DMS53 treated with DMSO at 0.1 percent for 48 hours (cell line): ENCODE data around the gene EDN1.

Experiments used
- DNase-seq: peaks from one replicate; lab custom pipeline; 2025; ENCODE audit not compliant: unreplicated experiment; lab: John Stamatoyannopoulos, UW

The EDN1 gene

DNA sequence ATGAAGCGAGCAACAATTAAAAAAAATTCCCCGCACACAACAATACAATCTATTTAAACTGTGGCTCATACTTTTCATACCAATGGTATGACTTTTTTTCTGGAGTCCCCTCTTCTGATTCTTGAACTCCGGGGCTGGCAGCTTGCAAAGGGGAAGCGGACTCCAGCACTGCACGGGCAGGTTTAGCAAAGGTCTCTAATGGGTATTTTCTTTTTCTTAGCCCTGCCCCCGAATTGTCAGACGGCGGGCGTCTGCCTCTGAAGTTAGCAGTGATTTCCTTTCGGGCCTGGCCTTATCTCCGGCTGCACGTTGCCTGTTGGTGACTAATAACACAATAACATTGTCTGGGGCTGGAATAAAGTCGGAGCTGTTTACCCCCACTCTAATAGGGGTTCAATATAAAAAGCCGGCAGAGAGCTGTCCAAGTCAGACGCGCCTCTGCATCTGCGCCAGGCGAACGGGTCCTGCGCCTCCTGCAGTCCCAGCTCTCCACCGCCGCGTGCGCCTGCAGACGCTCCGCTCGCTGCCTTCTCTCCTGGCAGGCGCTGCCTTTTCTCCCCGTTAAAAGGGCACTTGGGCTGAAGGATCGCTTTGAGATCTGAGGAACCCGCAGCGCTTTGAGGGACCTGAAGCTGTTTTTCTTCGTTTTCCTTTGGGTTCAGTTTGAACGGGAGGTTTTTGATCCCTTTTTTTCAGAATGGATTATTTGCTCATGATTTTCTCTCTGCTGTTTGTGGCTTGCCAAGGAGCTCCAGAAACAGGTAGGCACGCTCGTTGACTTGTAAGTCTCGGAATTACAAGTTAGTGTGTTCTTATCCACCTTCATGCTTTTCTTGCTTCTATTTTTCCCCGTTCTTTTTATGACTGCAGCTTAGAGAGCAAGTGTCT lies at the start of gene EDN1:
Gene EDN1, plus strand, starts transcription at position 429 of the 888 bp plus-strand sequence. Its CDS starts 269 bp downstream, at position 698.
- peak; percentile 61 for DNase-seq

DNA sequence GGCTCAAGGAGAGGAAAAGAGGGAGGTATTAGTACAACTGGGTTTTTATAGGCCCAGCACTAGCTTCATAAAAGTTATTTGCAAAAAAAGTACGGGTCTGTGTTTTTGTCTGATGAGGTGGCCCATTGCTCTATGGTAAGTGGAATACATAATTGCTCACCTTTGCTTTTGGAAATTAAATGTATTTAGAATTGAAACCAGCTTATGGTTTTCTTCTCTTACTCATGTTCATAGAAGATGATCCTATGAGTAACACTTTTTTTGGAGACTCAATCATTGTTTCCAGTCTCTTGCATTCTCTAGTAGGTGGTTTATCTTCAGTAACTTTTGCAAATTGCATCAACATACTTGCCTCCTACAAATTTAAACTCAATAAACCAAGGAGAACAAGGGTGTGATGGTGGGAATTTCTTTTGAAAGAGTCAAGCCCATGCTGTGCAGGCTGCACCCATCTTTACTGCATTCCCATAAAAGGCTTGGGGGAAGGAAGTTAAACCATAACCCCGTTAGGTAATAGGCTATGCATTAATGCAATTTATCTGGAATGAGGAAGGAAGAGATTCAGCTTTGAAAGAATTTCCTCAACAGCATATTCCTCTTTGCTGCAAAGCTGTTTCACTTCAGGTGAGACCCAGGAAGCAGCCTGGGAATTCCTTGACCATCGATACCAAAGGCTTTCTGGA lies 48.5 kb upstream of the EDN1 start:
- DNase-seq, result no peak

DNA sequence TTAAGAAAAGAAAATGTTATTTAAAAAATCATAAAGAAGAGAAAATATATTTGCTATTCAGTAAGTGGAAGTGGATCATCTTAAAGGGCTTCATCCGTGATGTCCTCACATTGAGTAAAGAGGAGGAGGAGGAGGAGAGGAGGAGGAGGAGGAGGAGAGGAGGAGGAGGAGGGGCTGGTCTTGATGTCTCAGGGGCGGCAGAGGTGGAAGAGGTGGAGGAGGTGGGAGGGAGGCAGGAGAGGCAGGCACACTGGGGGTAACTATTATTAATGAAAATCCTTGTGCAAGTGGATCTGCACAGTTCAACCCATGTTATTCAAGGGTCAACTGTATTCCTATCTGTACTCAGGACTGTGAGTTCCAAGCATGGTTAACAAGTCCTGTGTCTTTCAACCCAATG lies 47.0 kb upstream of the EDN1 start:
- DNase-seq, result no peak

DNA sequence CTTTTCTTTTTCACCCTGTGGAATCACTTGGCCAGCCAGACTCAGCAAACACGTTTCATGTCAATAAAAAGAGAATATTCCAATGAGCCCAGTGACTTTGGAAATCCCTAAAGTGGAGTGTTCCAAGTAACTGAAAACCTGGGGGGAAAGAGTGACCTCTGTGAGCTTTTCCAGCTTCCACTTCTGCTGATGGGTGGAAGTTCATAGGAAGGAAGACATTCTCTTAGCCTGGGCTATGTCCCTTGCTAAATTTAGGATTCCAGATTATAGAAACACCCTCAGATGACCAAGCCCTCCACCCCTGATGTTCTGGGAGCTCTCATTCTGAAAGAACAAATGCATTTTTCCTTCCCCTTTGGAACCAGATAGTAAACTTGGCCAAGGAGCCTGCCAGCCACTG lies 44.8 kb upstream of the EDN1 start:
- DNase-seq, result no peak

DNA sequence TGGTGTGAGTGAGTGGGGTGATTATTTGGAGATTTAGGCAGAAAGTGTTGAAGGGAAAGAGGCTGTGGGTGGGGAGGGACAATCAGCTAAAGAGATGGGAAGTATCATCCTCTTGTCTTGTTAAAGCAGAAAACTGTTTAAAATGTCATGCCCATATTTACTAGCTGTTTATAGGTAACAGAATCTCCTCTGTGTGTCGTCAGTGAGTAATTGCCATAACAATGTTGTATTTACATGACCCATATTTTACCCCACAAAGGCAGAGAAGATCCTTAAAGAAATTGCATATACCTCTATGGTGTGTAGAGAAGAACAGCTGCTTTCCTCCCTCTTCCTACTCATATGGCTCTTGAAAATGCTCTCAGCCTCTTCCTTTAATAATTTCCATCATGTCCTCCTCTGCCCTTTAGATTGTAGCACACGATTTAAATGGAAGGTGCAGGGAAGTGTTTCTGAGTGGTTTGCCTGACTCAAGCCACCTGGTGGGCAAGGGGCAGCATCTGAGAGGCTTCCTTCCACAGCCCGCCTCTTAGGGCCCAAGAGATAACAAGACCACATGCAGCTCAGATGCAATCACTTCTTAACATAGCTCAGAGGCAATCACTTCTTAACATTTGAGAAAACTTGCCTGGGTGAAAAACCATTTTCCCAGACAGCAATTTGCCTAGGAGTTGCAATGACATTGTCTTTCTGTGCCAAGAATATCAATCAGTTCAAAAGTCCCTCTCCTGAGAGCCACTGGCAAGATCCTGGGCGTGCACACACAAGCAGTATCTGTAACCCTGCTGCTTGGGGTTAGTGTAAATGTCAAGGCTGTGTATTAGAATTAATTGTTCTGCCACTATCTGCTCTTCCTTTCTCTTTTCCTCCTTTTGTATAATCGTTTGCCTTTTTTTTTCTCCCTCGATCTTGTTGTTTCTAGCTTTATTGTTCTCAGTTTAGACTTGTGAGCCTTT lies 44.1 kb upstream of the EDN1 start:
- no peak for DNase-seq

DNA sequence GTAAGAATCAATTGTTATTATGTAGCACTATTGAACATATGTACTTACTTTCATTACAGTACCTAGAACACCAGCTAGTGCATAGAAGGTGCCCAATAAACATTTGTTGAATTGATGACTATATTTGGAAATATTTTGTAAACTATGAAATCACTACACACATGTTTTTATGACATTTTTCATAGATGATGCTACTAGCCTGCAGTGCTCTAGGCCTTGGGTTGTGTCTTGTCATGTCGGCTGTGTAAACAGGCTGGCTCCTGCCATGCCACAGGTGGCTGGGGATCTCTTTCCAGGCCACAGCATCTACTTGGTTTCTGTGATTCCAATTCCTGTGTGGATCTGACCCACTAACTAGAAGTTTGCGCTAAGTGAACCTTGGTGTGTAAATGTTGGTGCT lies 43.3 kb upstream of the EDN1 start:
- DNase-seq, result no peak

DNA sequence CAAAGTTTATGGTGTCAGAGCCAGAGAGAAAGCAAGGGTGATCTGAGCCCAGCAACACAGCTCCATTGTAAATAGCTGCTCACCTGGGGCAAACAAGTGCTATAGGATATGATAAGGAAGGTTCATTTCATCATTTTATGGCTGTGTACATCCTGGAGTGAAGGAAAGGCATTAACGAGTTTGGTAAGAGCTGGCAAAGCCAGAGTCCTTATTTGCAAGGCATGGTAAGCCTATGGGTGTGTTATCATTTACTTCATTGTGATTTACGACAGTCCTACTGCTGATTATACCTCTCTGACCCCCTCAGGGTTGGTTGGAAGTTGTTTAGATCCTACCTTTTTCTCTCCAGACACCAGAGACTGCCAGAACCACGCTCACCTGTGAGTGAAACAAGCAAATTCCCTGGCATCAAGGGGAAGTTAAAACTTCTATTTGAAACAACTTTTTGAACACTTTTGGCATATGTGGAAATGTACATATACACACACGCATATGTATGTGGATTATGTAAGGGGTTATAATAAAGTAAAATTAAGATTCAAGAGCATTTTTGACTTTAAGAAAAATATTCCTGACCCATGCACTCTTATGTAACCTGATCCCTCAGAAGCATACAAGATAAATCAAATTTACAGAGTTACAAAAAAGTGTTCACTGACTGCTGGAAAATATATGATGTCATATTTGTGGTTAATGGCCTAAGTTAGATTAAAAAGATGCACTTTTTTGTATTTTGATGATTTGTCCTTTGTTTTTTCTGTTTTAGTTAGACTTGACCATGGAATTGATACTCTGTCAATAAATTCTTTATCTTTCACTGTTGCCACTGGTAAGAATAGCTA lies 40.4 kb upstream of the EDN1 start:
- no peak for DNase-seq

DNA sequence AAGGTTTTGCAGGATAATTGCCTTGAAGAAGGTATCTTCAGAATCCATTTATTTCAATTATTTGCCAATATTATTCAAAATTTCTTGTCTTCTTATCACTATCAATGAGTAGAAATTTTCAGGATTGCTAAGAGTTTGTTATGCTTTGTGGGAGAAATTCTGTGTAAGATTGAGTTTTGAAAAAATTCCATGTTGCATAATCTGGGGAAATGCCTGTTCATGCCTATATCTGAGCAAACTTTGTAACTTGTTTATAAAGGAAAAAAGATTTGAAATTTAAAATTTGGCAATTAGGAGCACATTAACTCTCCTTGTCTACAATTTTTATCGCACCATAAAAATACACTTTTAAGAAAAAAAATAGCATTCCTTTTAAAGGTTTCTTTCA lies 39.8 kb upstream of the EDN1 start:
- no peak for DNase-seq

DNA sequence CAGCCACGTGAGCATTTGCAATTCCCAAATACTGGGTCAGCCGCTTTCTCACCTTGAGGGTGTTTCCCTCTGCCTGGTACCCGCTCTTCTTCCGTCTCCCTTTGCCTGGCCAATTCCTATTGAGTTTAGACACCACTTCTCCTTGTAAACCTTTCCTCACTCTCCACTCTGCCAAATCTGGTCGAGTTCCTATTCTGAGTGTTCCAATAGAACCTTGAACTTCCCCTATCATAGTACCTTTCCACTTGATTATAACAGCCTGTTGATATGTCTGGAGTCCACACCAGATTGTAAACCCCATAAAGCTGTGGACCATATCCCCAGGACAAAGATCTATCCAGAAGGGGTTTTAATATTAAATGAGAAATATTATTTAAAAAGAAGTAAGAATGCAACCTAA lies 36.0 kb upstream of the EDN1 start:
- no peak for DNase-seq

DNA sequence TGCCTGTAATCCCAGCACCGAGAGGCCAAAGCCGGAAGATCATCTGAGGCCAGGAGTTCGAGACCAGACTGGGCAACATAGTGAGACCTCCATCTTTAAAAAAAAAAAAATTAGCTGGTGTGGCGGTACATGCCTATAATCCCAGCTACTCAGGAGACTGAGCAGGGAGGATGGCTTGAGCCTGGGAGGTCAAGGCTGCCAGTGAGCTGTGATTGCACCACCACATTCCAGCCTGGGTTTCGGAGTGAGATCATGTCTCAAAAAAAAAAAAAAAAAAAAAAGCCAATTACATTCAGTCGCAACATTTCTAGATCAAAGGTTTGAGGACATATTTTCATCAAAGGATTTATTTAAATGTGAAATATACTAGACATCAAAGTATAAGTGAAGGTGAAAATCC lies 32.0 kb upstream of the EDN1 start:
- no peak for DNase-seq

DNA sequence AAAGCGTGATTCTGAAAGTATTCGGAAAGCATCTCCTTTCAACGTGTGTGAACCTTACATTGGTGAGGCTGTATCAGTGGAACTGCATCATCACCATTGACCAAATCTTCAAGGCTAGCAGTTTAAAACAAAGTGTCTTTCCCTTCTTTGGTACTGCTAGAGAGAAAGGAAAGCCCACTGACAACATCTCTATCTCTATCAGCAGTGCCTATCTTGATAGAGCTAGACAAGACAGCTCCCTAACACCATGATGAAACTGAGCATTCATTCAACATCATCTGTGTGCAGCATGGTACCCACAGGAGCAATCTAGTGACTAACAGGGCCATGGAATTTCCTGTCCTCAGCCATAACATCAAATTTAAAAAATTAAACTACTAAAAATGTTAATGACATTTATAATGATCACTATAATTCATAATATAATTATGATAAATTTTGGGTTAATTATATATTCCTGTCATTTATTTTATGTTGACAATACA lies 31.5 kb upstream of the EDN1 start:
- no peak for DNase-seq

DNA sequence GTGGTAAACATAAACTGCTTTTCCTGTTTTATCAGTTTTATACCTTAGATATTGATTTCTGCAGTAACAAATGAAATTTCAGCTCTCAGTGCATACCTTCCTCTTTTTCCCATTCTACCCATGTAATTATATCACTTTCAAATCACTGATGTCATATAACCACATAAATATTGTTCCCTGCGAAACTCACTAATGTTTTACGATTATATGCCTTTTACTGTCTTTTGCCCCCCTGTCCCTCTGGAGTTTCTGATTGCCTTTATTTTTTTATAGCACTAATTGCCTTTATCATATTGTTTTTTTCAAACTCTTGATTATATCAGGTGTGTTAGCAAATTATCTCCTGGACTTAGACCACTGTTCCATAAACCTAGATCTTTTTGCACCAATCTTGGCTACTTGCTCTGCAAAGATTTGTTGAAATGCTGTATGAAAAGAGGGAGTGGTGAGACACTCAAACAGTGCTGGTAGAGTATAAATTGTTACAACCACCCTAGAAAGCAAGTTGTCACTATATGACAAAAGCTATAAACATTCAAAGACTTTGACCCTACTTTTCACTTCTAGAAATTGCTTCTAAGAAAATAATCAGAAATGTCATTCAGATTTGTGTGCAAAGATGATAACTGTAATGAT lies 29.6 kb upstream of the EDN1 start:
- DNase-seq, result no peak

DNA sequence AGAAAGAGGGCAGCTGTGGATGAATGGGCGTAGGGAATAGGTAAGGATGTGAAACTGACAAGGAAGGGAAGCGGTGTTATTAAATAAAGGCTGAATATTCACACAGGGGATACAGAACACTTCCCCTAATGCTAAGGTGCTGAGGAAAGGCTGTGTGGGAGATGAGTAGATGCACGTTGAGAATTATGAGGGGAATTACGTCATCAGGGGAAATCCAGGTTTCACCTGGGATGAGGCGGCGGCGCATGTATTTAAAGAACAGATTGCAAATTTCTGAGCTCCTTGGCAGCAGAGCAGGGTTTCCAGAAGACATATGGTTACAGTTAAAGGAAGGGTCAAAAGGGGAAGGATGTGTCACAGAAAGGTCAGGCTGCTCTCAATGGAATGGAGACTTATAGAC lies 28.7 kb upstream of the EDN1 start:
- DNase-seq, result no peak

DNA sequence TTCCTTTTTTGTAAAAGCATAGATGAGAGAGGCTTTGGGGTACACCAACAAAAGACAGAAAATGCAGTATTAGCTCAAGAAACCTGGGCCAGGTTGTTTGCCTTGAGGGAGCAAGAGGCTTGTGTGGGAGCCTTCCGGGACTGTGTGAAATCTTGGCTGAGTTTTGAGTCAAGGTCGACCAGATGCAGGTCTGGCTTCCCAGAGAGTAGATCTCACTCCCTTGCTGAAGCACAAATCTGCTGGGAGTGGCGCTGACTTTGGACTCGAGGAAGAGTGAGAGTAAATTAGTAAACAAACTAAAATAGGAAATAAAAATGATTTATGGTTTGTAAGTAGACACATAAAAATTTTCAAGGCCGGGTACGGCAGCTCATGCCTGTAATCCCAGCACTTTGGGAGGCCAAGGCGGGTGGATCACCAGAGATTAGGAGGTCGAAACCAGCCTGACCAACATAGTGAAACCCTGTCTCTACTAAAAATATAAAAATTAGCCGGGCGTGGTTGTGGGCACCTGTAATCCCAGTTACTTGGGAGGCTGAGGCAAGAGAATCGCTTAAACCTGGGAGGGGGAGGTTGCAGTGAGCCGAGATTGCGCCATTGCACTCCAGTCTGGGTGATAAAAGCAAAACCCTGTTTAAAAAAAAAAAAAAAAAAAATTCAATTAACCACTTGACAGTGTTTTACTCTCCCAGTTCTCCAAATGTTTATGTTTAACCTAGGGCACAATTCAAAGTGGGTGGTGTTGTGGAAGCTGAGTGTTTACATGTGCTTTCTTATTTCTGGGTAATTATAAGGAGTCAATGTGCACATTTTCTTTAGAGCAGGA lies 27.7 kb upstream of the EDN1 start:
- DNase-seq, result no peak

DNA sequence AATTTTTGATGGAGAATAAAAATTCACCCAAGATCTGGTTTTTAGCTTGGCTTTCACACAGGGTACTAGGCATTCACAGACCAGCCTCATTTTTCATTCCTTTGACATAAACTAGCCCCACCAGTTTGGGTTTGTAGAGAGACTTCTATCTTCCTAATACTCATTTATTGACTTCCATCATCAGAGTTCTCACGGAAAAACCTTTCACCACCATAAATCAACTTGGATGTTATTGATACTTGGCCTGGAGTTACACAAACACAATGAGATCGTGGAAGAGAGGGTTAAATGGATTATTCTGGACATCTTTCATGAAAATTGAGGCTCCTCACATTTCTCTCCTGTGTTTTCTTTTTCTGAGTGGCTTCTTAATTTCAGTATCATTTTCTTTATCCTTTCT lies 26.8 kb upstream of the EDN1 start:
- no peak for DNase-seq

DNA sequence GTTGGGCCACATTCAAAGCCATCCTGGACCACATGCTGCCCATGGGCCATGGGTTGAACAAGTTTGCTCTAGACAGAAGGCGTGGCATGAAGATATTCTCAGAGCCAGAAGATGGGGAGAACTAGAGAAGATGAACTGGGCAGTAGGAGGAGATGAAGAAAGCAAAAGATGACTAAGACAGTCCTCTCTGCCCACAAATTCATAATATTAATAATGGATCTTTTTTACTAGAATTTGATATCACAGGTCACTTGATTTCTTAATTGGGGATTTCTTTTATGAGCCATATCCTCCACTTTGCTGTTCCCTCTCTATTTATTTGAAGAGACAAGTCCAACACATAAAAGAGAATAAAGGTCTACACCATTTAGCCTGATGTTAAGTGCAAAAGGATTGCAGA lies 25.5 kb upstream of the EDN1 start:
- no peak for DNase-seq

DNA sequence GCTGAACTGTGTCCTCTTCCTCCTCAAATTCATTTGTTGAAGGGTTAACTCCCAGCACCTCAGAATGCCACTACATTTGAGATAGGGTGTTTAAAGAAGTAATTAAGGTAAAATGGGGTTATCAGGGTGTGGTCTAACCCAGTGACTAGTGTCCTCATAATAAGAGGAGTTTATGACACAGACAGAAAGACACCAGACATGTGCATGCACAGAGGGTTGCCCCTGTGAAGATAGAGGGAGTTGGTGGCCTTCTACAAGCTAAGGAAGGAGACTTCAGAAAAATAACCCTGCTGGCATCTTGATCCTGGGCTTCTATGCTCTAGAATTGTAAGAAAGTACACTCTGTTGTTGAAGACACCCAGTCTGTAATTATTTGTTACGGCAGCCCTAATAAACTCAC lies 24.9 kb upstream of the EDN1 start:
- no peak for DNase-seq

DNA sequence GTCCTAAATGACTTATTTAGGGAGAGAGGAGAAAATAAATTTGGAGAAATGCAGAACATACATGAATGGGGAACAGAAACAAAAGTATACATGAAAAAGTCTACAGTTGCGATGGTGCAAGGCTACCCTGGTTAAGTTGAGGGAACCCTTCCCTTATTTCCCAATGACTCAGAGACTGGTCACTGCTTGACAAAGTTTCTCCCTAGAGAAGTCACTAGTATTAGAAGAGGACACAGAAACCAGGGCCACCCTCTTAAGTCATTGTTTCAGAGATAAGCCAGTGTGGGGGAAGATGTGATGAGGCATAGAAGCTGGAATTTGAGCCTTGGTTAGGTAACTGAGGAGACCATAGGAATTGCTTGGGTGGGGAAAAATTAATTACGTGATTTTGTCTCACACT lies 24.4 kb upstream of the EDN1 start:
- DNase-seq, result no peak

DNA sequence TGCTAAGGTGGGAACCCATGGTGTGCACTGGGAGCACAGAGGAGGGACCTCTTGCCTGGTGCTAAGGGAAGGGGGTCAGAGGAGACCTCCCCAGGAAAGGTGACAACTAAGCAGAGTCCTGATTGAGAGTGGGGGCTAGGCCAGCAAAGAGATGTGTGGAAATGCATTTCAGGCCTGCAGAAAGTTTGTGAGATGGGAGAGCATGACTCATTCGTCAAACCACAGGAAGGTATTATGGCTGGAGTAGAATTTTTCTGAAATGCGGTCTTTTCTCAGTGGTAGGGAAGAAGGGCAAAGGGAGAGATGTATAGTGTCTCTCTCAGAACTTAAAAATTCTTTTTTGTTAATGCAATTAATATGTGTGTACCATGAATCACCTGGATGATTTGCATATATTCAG lies 23.6 kb upstream of the EDN1 start:
- DNase-seq, result no peak
